ENCODE results near the gene CASP10. TPM values are rescaled to one million over a fixed set of nuclear protein-coding genes. Genes with fewer than 3 reads are reported as not detected.

CASP10 gene
- total and polyA plus RNA-seq, 9 of the 15 experiments (the other 6 are each of a cell fraction or from before 2014, with no cell fraction given), result 7.1 to 20.4 (median 10.8) TPM

GRCh38 chr2:201188449-201188848 is 5.5 kb downstream of the CASP10 start:
- no TSS peak for BruUV-seq (replicated peaks)
- Histone ChIP-seq H3K9me1 (ENCODE audit: control insufficient read depth, insufficient read depth, low read length) (no peaks in the 10 kb centered on the region), H3K9me3 (replicated peaks; ENCODE audit: control insufficient read depth, insufficient read depth, low read depth, low read length) (no peaks in the 10 kb centered on the region), H3K79me2 (ENCODE audit: control insufficient read depth, insufficient read depth, low read length) (peaks cover 39% of the 10 kb centered on the region), H3K4me1 (replicated peaks in 1 of 2; ENCODE audit: control insufficient read depth in 2 of 2, insufficient read depth in 2 of 2, low read length in 2 of 2) (peaks cover 5 to 18% of the 10 kb centered on the region in 2 experiments; a peak in 3 of 5 replicates), H4K20me1 (replicated peaks; ENCODE audit: control insufficient read depth, insufficient read depth, low read length) (no peaks in the 10 kb centered on the region; the same call in 1 of the 2 replicates), H3K36me3 (ENCODE audit: control insufficient read depth, insufficient read depth, low read length) (peaks cover 63% of the 10 kb centered on the region; the same call in 2 of the 3 replicates), H3K9ac (ENCODE audit: insufficient read depth in 1 of 2, low read depth in 2 of 2, low read length in 2 of 2) (no peak overlapping the region), H3K27me3 (ENCODE audit: control insufficient read depth in 2 of 2, insufficient read depth in 2 of 2, low read length in 2 of 2) (no peaks in the 10 kb centered on the region), H3K27ac (ENCODE audit: extremely low read depth, low read depth, low read length) (no peak overlapping the region), H2AFZ (ENCODE audit: low read depth, low read length) (no peak overlapping the region), H3K4me2 (ENCODE audit: insufficient read depth, low read length) (no peak overlapping the region), H3K4me3 (no peak overlapping the region)
- FAIRE-seq (no peak), DNase-seq (ENCODE audit: extremely low read depth in 1 of 4, low spot score in 3 of 4) (no peak), ATAC-seq (no peak)
- ChIA-PET POLR2A (no interaction called here), CTCF (ENCODE audit: low intra/inter-chr PET ratio) (interaction anchor here (1.1 kb wide), 1 partner anchor 45 kb away, joined by 4 read pairs; no protein-coding TSS in a partner anchor)
- WGBS (ENCODE audit: insufficient coverage, low coverage, missing lambda C conversion rate), result 85% methylated on average over 4 of the region's 4 CpGs
- no peak for TF ChIP-seq SRSF7 (optimal IDR thresholded peaks at IDR 0.05; ENCODE audit: low read depth, low read length)
- no peak for TF ChIP-seq IRF2 (CRISPR knock-in tag; IDR thresholded peaks at IDR 0.05)
- no peak for TF ChIP-seq ZKSCAN3 (CRISPR knock-in tag; IDR thresholded peaks at IDR 0.05)
- no peak for TF ChIP-seq SPI1 (IDR thresholded peaks at IDR 0.05; ENCODE audit: borderline replicate concordance, low read depth, low read length)
- TF ChIP-seq CTBP1 (IDR thresholded peaks at IDR 0.05; ENCODE audit: borderline replicate concordance), result no peak
- no peak for TF ChIP-seq OTX1 (CRISPR knock-in tag; IDR thresholded peaks at IDR 0.05)
- no peak for TF ChIP-seq EWSR1 (IDR thresholded peaks at IDR 0.05; ENCODE audit: borderline replicate concordance, low read depth, partially characterized antibody)
- no peak for TF ChIP-seq MXD1 (CRISPR knock-in tag; IDR thresholded peaks at IDR 0.05; ENCODE audit: borderline replicate concordance, poor library complexity, severe bottlenecking)
- no peak for TF ChIP-seq TAF1 (IDR thresholded peaks at IDR 0.05; ENCODE audit: control insufficient read depth, extremely low read depth, insufficient read depth, low read length, severe bottlenecking)
- TF ChIP-seq MLLT1 (IDR thresholded peaks at IDR 0.05), result no peak
- in situ Hi-C loops (cut with MboI) (loop anchor here (5.0 to 25.0 kb wide), 2 partner anchors 39 to 476 kb away; no protein-coding TSS in a partner anchor), intact Hi-C loops (cut with micrococcal nuclease) (no loop called here)

All from K562 (cell line).